Naive B cell (primary cell): Measurements from ENCODE around the gene SEMA3A. TPM values are rescaled to one million over a fixed set of nuclear protein-coding genes. Genes with fewer than 3 reads are reported as not detected.
A peak's percentile ranks its signal among the peaks of the same experiment; 100 is the strongest.

Experiments
- ATAC-seq, 2 donors: fragments of 150-1000 bp; cut with Tn5 transposase; 2 replicates each; pipeline ENCODE4 v1.10.0; 2021; ENCODE audit warnings: low read depth in 2 of 2, mild to moderate bottlenecking in 2 of 2, moderate library complexity in 2 of 2
- DNase-seq: peaks from one replicate; pipeline ENCODE4 v3.0.0; 2022
- H3K27ac Mint-ChIP-seq, 6 donors: one replicate each; pipeline ENCODE4 v1.8.0; 2020 to 2022; ENCODE audit warnings: mild to moderate bottlenecking in 6 of 6, mixed read lengths in 6 of 6, moderate library complexity in 5 of 6, inconsistent platforms in 2 of 6
- H3K27me3 Mint-ChIP-seq, 3 donors: one replicate each; pipeline ENCODE4 v1.8.0; 2021 to 2022; ENCODE audit warnings: mixed read lengths in 3 of 3, mild to moderate bottlenecking in 1 of 3
- H3K36me3 Mint-ChIP-seq, 2 donors: one replicate each; pipeline ENCODE4 v1.8.0; 2020 to 2022; ENCODE audit warnings: mixed read lengths in 2 of 2, inconsistent platforms in 1 of 2, mild to moderate bottlenecking in 1 of 2
- H3K4me1 Mint-ChIP-seq, 3 donors: one replicate each; pipeline ENCODE4 v1.8.0; 2020 to 2022; ENCODE audit warnings: mixed read lengths in 3 of 3, inconsistent platforms in 1 of 3, mild to moderate bottlenecking in 1 of 3, moderate library complexity in 1 of 3
- H3K4me3 Mint-ChIP-seq, 8 donors: one replicate each; pipeline ENCODE4 v1.8.0; 2020 to 2022; ENCODE audit warnings: mild to moderate bottlenecking in 8 of 8, mixed read lengths in 8 of 8, moderate library complexity in 8 of 8, inconsistent platforms in 2 of 8
- H3K9me3 Mint-ChIP-seq, 7 donors: one replicate each; pipeline ENCODE4 v1.8.0; 2020 to 2022; ENCODE audit warnings: mixed read lengths in 7 of 7, mild to moderate bottlenecking in 5 of 7, inconsistent platforms in 2 of 7, moderate library complexity in 1 of 7
- polyA plus RNA-seq, 6 donors: library from polyadenylated mRNA; unstranded; fragments of 300-500 nt; fragmentation: Illumina TruSeq; gene quantifications; one replicate each; pipeline ENCODE4 v1.2.3, GENCODE V29; 2021; ENCODE audit warnings: low read depth in 6 of 6

The SEMA3A gene
- polyA plus RNA-seq, 6 donors from 2014 or later, result not detected

DNA sequence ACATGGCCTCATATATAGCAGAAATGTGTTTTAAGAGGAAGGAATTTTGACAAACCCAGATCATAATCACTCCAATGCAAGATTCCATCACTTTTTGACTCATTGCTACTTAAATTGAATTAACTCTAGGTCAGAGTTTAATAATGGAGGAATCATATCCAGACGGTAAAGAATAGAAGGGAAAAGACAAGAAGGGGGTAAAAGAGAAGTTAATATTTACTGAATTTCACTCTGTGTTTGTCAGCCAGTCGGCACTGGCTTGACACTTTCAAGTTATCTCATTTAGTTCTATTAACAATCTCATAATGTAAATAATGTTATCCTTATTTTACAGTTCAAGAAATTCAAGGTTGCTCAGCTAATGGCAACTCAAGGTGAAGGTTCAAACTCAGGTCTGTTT lies 147.5 kb downstream of the SEMA3A start:
- Mint-ChIP-seq H3K4me1 (no peaks in the 10 kb centered on the region), H3K27ac (peak overlapping the region in 1 of 6 donors; percentile 11), H3K36me3 (no peaks in the 10 kb centered on the region), H3K9me3 (no peaks in the 10 kb centered on the region), H3K27me3 (no peaks in the 10 kb centered on the region), H3K4me3 (no peak overlapping the region)
- ATAC-seq (no peak), DNase-seq (no peak)

DNA sequence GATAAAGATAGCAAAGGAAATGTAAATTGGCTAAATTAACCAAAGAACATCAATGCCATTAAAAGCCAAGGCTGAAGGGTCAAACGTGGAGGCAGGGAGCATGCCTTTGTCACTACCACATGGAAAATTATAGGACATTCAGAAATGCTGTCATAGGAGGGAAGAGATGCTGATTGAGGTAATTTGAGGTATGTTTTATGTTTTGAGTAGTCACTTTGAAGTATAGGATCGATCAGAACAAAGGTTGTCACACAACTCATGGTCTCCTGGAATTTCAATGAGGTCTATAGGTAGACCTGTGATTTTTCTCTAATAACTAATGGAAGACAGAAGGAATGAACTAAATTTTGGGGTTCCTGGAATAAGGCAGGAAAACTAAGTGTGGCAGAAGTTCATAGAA lies 149.8 kb downstream of the SEMA3A start:
- ATAC-seq (no peak), DNase-seq (no peak)
- no peak overlapping the region for H3K27ac Mint-ChIP-seq
- no peak overlapping the region for H3K4me3 Mint-ChIP-seq
- H3K4me1 Mint-ChIP-seq, result no peaks in the 10 kb centered on the region
- no peaks in the 10 kb centered on the region for H3K9me3 Mint-ChIP-seq
- H3K27me3 Mint-ChIP-seq, result no peaks in the 10 kb centered on the region
- H3K36me3 Mint-ChIP-seq, result no peaks in the 10 kb centered on the region

DNA sequence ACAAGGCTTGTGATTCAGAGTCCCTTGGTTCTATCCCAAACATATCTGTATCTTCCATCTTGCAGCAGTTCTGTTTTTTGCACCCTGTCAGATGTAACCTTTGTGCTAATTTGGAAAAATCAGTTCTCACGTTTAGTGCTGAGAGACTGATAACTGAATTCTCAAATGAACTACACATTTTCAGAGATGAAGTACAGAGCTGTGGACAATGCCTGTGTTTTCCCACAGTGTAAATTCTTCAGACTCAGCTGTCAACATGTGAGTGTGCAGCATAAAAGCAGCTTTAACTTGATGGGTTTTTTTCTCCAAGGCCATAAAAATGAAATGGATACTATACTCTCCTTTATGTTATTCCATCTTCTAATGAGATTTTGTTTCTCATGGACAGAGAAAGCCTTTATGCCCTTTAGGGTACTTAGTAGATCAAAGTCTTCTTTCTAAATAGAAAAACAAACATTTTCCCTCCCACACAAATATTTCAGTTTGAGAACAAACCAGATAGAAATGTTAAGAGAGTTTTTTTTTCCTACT lies 150.9 kb downstream of the SEMA3A start:
- Mint-ChIP-seq H3K4me1 (no peaks in the 10 kb centered on the region), H3K9me3 (no peaks in the 10 kb centered on the region), H3K27me3 (no peaks in the 10 kb centered on the region), H3K36me3 (no peaks in the 10 kb centered on the region), H3K4me3 (no peak overlapping the region), H3K27ac (no peak overlapping the region)
- DNase-seq (no peak), ATAC-seq (no peak)

DNA sequence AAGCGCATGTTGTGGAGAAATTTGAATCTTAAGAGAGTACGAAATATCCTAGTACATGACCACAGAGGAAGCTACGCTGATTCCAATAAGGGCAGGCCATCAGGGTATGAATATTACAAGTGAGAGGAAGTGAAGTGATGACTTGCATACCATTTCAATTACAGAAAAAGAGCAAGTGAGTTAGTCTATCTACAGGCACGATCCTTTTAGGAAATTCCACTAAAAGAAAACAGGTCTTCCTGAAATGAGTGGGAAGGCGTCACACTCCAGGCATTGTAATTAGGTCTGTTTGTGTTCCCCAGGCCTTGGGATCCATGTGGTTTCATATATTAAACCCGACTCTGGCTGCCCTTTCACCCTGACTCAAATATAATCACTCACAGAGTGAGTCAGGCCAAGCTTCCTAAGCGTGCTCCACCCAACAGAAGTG lies 152.5 kb downstream of the SEMA3A start:
- Mint-ChIP-seq H3K9me3 (no peaks in the 10 kb centered on the region), H3K4me1 (no peaks in the 10 kb centered on the region), H3K27me3 (no peaks in the 10 kb centered on the region), H3K4me3 (no peak overlapping the region), H3K27ac (no peak overlapping the region), H3K36me3 (no peaks in the 10 kb centered on the region)
- DNase-seq (no peak), ATAC-seq (no peak)

DNA sequence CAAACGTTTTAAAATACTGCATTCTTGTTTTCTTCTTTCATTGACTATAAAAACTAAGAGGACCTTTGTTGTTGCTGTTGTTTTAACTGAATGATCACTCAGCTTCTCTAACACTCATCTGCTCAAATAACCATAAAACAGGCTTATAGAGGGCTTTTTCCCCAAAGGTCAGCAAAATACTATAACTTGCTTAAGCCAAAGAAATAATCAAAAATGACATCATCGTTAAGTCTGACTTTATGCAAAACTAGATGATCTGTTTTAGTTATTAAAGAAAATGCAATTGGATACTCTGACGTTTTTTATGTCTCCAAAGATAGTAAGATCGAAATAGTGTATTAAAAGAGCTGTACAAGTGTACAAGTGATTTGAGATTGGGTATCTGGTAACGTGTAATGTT lies 152.9 kb downstream of the SEMA3A start:
- H3K4me1 Mint-ChIP-seq, result no peaks in the 10 kb centered on the region
- H3K4me3 Mint-ChIP-seq, result no peak overlapping the region
- no peaks in the 10 kb centered on the region for H3K27me3 Mint-ChIP-seq
- no peak overlapping the region for H3K27ac Mint-ChIP-seq
- no peaks in the 10 kb centered on the region for H3K36me3 Mint-ChIP-seq
- H3K9me3 Mint-ChIP-seq, result no peaks in the 10 kb centered on the region
- no peak for ATAC-seq
- DNase-seq, result no peak

DNA sequence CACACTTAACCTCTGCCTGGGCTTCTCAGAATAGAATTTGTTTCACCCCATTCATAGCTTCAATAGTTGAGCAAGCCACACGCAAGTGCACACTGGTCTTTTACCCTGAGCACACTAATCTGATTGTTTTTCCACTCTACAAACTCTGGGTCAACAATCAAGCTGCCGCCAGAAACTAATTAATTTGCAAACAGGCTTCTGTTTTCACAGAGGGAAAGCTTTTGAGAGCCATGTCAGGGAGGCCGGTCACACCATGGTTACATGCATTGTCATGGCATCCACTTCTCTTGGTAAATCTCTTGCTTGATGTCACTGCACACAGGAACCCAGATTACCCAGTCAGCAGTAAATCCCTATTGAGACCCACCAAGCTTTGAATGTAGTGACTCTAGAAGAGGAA lies 154.2 kb downstream of the SEMA3A start:
- no peaks in the 10 kb centered on the region for H3K36me3 Mint-ChIP-seq
- no peaks in the 10 kb centered on the region for H3K27me3 Mint-ChIP-seq
- DNase-seq (no peak), ATAC-seq (no peak)
- H3K9me3 Mint-ChIP-seq, result no peaks in the 10 kb centered on the region
- H3K4me3 Mint-ChIP-seq, result no peak overlapping the region
- no peak overlapping the region for H3K27ac Mint-ChIP-seq
- H3K4me1 Mint-ChIP-seq, result no peaks in the 10 kb centered on the region

DNA sequence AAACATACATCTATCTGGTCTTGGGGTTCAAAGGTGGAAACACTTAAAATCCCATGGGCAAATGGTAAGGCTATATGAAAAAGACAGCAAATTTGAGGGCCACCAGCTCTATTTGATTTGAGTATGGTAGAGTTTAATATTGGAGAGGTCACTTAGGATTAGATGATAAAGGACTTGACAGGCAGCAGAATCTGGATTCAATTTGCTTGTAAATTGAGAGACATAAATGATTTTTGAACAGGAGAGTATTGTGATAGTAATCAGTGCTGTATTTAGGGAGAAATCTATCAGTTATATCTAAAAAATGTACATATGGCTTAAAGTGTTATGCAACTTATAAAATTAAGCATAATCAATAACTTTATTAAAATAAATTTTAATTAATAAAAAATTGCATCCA lies 155.2 kb downstream of the SEMA3A start:
- no peaks in the 10 kb centered on the region for H3K36me3 Mint-ChIP-seq

DNA sequence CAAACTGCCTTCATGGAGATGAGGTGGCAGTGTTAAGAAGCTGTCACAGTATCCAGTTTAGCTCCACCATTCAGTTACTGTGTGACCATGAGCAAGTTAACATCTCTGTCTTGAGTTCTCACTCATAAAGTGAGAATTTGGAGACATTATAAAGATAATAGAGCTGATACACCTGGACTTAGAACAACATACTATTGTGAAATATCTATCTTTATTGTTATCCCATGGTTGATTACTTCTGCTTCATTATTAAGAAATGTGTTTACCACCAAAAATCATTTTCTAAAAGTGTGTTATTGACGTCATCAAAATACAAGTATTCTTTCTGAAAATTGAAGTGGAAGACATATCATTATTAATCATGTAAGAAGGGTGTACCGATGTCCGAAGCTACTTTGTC lies 166.9 kb downstream of the SEMA3A start:
- no peaks in the 10 kb centered on the region for H3K4me1 Mint-ChIP-seq
- no peak overlapping the region for H3K27ac Mint-ChIP-seq
- no peaks in the 10 kb centered on the region for H3K27me3 Mint-ChIP-seq
- H3K4me3 Mint-ChIP-seq, result no peak overlapping the region
- ATAC-seq (no peak), DNase-seq (no peak)
- peaks cover 0 to 3% (median 0%) of the 10 kb centered on the region in 7 donors for H3K9me3 Mint-ChIP-seq
- H3K36me3 Mint-ChIP-seq, result no peaks in the 10 kb centered on the region

More for the DNA sequence above, 155.2 kb downstream of the SEMA3A start:
- ATAC-seq (no peak), DNase-seq (no peak)
- no peaks in the 10 kb centered on the region for H3K27me3 Mint-ChIP-seq
- H3K9me3 Mint-ChIP-seq, result no peaks in the 10 kb centered on the region
- H3K4me3 Mint-ChIP-seq, result no peak overlapping the region
- H3K4me1 Mint-ChIP-seq, result no peaks in the 10 kb centered on the region
- no peak overlapping the region for H3K27ac Mint-ChIP-seq

DNA sequence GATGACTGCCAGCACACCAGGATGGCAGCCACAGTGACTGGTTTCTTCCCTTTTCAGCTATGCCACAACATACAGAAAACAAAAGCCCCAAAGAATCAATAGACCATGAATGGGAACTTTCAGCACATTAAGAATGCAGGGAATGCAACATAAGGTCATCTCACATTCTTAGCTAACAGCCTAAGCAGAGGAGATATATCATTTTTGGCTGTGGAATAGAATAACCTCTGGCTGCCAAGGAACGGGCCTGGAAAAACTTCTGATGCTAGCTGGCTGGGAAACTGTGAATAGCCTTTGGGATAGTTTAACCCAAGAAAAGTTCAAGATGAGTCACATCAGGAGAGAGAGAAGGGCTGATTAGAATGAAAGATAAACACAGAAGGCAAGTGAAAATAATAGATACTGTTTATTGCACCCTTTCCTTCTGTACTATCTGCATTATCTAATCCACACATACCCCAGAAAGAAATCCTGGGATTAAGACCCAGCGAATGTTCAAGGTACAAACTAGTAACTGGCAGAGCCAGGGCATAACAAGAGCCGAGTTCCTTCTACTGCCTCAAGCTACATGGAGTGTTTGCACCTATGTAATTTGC lies 169.2 kb downstream of the SEMA3A start:
- no peak overlapping the region for H3K4me3 Mint-ChIP-seq
- no peaks in the 10 kb centered on the region for H3K4me1 Mint-ChIP-seq
- H3K36me3 Mint-ChIP-seq, result no peaks in the 10 kb centered on the region
- H3K27ac Mint-ChIP-seq, result no peak overlapping the region
- peaks cover 0 to 3% (median 0%) of the 10 kb centered on the region in 7 donors for H3K9me3 Mint-ChIP-seq
- H3K27me3 Mint-ChIP-seq, result no peaks in the 10 kb centered on the region
- no peak for ATAC-seq
- no peak for DNase-seq

DNA sequence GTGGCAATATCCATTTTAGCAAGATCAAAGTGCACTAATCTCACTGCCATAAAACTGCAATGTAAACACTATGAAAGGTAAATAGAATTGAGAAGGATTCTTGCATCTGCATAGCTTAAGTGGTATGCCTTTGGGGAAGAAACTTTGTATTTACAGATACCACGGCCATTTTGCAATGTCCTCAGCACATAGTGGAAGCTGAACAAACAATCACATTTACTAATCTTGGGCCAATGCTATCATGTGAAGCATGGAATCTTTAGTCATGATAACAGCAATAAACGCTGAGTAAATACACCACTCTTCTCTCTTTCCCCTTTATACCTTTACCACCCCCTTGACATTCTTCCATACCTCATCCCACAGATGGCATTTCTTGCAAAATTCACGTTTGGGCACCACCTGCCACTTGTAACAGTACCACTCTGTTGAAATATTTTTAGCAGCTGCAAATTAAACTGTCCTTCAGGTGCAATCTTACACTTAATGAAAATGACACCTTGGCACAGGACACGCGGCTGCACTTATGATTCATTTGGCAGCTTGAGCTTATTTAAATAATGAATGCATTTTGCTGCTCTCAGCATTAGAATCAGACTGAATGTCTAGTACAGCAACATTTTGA lies 171.8 kb downstream of the SEMA3A start:
- no peak for DNase-seq
- H3K27ac Mint-ChIP-seq, result no peak overlapping the region
- ATAC-seq, result no peak
- no peaks in the 10 kb centered on the region for H3K4me1 Mint-ChIP-seq
- no peak overlapping the region for H3K4me3 Mint-ChIP-seq
- H3K36me3 Mint-ChIP-seq, result no peaks in the 10 kb centered on the region
- H3K9me3 Mint-ChIP-seq, result peaks cover 0 to 3% (median 0%) of the 10 kb centered on the region in 7 donors
- no peaks in the 10 kb centered on the region for H3K27me3 Mint-ChIP-seq

DNA sequence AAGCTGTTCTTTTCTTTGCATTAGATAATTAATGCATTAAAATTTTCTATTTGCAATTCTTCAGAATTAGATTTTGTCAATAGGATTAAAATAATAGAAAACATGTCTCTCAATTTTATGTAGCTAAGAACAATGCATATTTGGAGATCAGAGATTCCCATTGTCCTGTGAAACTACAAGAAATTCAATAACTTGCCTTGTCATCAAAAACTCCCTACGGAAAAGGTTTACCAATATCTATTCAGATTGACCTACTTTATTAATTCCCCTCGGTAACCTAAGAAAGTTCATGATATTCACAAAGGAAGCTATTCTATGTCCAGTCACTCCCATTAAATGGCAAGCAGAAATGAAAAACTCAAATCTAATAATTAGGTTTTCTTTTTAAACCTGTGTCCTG lies 172.6 kb downstream of the SEMA3A start:
- no peaks in the 10 kb centered on the region for H3K4me1 Mint-ChIP-seq
- H3K4me3 Mint-ChIP-seq, result no peak overlapping the region
- no peak for DNase-seq
- no peaks in the 10 kb centered on the region for H3K36me3 Mint-ChIP-seq
- H3K27me3 Mint-ChIP-seq, result no peaks in the 10 kb centered on the region
- peaks cover 0 to 3% (median 0%) of the 10 kb centered on the region in 7 donors for H3K9me3 Mint-ChIP-seq
- no peak for ATAC-seq
- H3K27ac Mint-ChIP-seq, result no peak overlapping the region

DNA sequence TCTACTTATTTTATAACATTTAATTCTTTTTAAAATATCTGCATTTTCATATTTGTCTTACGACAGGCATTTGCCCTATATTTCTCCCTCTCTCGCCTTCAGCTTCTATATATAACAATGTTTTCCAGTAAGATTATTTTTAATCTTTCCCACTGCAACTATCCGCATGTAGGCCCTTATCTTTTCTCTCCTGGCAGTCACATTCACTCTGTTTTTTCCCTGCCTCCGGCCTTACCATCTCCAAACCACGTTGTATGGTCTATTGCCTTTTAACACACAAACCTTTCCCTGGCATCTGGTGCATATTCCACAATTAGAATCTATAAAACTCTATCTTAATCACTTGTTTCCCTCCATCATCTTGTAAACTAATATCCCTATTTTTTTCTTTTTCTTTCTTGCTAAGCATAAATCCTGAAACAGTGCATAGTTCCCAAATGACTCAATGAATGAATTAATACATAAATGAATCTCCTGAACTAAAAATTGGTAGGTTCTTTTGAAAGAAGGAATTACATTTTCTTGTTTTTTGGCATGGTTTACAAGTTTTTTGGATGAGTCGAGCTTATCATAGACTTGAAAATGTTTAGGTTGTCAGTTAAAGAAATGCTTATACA lies 173.2 kb downstream of the SEMA3A start:
- Mint-ChIP-seq H3K9me3 (peaks cover 0 to 2% (median 0%) of the 10 kb centered on the region in 7 donors), H3K27ac (no peak overlapping the region), H3K27me3 (no peaks in the 10 kb centered on the region), H3K4me3 (no peak overlapping the region), H3K4me1 (no peaks in the 10 kb centered on the region), H3K36me3 (no peaks in the 10 kb centered on the region)
- DNase-seq (no peak), ATAC-seq (no peak)

DNA sequence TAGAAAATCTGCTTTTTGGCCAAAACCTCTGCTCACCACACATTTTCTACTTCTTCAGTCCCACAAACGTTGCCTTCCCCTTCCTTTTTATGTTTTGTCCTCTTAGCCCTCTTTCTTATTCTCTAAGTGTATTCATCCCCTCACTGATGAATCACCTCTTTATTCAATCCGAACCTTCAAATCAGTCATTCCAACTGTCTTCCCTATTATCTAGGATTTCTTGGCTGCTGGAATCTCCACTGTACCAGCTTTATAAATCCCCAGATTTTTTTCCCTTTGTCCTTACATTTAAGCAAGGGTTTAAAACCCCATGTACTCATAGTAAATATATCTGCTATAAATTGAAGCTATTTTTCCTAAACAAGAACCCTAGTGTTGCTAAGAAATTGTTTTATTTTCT lies 176.9 kb downstream of the SEMA3A start:
- Mint-ChIP-seq H3K4me3 (no peak overlapping the region), H3K9me3 (no peaks in the 10 kb centered on the region), H3K36me3 (no peaks in the 10 kb centered on the region), H3K27ac (no peak overlapping the region), H3K27me3 (no peaks in the 10 kb centered on the region), H3K4me1 (no peaks in the 10 kb centered on the region)
- no peak for DNase-seq
- ATAC-seq, result no peak

DNA sequence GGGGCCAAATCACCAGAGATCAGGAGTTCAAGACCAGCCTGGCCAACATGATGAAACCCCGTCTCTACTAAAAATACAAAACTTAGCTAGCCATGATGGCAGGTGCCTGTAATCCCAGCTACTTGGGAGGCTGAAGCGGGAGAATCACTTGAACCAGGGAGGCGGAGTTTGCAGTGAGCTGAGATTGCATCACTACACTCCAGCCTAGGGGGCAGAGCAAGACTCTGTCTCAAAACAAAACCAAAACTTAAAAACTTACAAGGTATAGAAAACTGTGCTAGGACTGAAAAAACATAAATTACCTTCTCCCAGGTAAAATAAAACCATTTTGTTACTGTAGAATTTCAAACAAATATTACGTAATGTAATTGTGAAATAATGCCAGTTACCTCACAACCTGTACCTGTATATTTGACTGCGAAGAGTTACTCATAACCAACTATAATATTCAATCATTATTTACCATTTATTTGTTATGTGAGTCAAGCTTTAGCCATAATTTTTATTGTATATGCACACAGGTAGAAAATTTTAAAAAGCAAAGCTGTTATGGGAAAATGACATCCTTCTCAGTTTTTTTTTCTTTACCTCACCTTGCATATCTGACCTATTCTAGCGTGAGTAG lies 180.9 kb downstream of the SEMA3A start:
- ATAC-seq, result no peak
- Mint-ChIP-seq H3K36me3 (no peaks in the 10 kb centered on the region), H3K4me1 (no peaks in the 10 kb centered on the region), H3K27me3 (no peaks in the 10 kb centered on the region), H3K4me3 (no peak overlapping the region), H3K27ac (no peak overlapping the region), H3K9me3 (peaks cover 0 to 4% (median 0%) of the 10 kb centered on the region in 7 donors)
- DNase-seq, result no peak
